Transverse colon (tissue), 4 donors: Measurements from ENCODE around the gene NDUFC2. TPM values are rescaled to one million over a fixed set of nuclear protein-coding genes. Genes with fewer than 3 reads are reported as not detected.

Experiments
- DNase-seq: peaks from one replicate; pipeline ENCODE4 v3.0.0-alpha.2; 2019
- H3K27ac ChIP-seq, 4 donors: fragments of 200-600 bp; sonication (generic); 2 replicates each; pipeline ENCODE4 v1.5.1; 2016 to 2018; ENCODE audit warnings: inconsistent platforms in 4 of 4
- H3K27me3 ChIP-seq: fragments of 200-600 bp; sonication (generic); 2 replicates; pipeline ENCODE4 v1.5.1; 2017; ENCODE audit warnings: inconsistent platforms
- H3K36me3 ChIP-seq, 4 donors: fragments of 200-600 bp; sonication (generic); 2 replicates each; pipeline ENCODE4 v1.5.1; 2017 to 2019; ENCODE audit warnings: inconsistent platforms in 4 of 4
- H3K4me1 ChIP-seq, 4 donors: fragments of 200-600 bp; sonication (generic); 2 replicates each; pipeline ENCODE4 v1.5.1; 2017 to 2020; ENCODE audit warnings: inconsistent platforms in 4 of 4
- H3K4me3 ChIP-seq, 4 donors: fragments of 200-600 bp; sonication (generic); 1 replicate in 1 of 4; 2 replicates in 3 of 4; pipeline versions ENCODE4 v1.5.1 to v1.6.1; 2017 to 2019; ENCODE audit warnings: inconsistent platforms in 4 of 4
- H3K9me3 ChIP-seq, 2 donors: fragments of 200-600 bp; sonication (generic); 2 replicates each; pipeline ENCODE4 v1.5.1; 2017 to 2019; ENCODE audit warnings: inconsistent platforms in 2 of 2
- EP300 ChIP-seq: sonication (generic); formaldehyde crosslinking; IDR thresholded peaks from one replicate; pipeline ENCODE4 v1.6.1; 2017; ENCODE audit warnings: antibody characterized with exemption, low read depth
- POLR2A ChIP-seq: fragments of 450-650 bp; IDR thresholded peaks from one replicate; pipeline ENCODE4 v1.6.1; 2016; ENCODE audit warnings: antibody characterized with exemption, mild to moderate bottlenecking, moderate library complexity
- POLR2AphosphoS5 ChIP-seq, 3 donors: sonication (generic); formaldehyde crosslinking; IDR thresholded peaks; one replicate each; pipeline ENCODE4 v1.6.1; 2016; ENCODE audit warnings: antibody characterized with exemption in 3 of 3
- WGBS, 2 donors: methylation state at CpG; one replicate each; pipeline ENCODE4 v1.1.5; 2018; ENCODE audit warnings: low coverage in 1 of 2; 5-methylcytosine and 5-hydroxymethylcytosine counted together
- in situ Hi-C, 4 donors: fragments of 200-750 bp; cut with MboI; loops; one replicate each; pipeline versions ENCODE4 v1.15.0 to v1.15.1; 2017; ENCODE audit warnings: low sequenced_read_pairs in 3 of 4, low pct_ligation_motif_present in 1 of 4, low pct_unique_long_range_greater_than_20kb in 1 of 4
- intact Hi-C: fragments of 100-400 bp; cut with DNase I; formaldehyde crosslinking; loops from one replicate; pipeline ENCODE4 v1.15.1; 2023; ENCODE audit warnings: low total_unique reads
- total RNA-seq, 4 donors: library from RNA; depleted of rRNA; stranded (reverse); fragments of >200 nt; gene quantifications; one replicate each; pipeline ENCODE4 v1.1.0, GENCODE V29; 2016
- TF ChIP-seq, protein P1 (sequence below), 5 experiments: fragments of 200-600 bp in 3 of 5; fragments of 450-650 bp in 2 of 5; sonication (generic) in 3 of 5; IDR thresholded peaks; 1 replicate in 2 of 5; 2 replicates in 3 of 5; pipeline ENCODE4 v1.5.1; 2016 to 2017; ENCODE audit warnings: antibody characterized with exemption in 5 of 5, inconsistent platforms in 3 of 5, mild to moderate bottlenecking in 2 of 5, moderate library complexity in 1 of 5

Gene NDUFC2
- total RNA-seq, 4 donors from 2014 or later = 6.0 to 123 (median 68.4) TPM

DNA sequence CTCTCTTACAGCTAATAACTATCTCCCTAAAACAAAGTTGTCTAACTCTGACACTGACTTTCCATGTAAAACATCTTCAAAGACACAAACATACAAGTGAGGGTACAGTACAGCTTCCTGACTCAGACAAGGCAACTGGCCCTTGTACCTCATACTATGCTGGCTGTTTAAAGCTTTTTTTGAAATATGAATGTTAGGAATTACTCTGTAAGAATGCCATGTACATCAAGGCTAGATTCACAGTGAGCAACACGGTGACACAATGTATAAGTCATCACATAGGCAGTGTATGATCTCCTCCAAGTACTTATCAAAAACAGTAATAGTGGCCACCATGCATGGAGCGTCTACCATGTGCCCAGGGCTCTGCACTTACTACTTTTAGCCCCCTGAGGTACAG, 31.2 kb upstream of the NDUFC2 start:
- no peak for DNase-seq
- Histone ChIP-seq H3K9me3 (no peaks in the 10 kb centered on the region), H3K36me3 (peaks cover 0 to 4% (median 0%) of the 10 kb centered on the region in 4 donors), H3K4me3 (no peak overlapping the region), H3K27me3 (no peaks in the 10 kb centered on the region), H3K27ac (no peak overlapping the region), H3K4me1 (no peaks in the 10 kb centered on the region)
- 100% methylated on average over 2 of the region's 2 CpGs; no CpG with 5 or more reads in 1 of the 2 donors for WGBS, 2 donors
- intact Hi-C loops (no loop called here), in situ Hi-C loops (no loop called here)
- TF ChIP-seq, protein P1, sequence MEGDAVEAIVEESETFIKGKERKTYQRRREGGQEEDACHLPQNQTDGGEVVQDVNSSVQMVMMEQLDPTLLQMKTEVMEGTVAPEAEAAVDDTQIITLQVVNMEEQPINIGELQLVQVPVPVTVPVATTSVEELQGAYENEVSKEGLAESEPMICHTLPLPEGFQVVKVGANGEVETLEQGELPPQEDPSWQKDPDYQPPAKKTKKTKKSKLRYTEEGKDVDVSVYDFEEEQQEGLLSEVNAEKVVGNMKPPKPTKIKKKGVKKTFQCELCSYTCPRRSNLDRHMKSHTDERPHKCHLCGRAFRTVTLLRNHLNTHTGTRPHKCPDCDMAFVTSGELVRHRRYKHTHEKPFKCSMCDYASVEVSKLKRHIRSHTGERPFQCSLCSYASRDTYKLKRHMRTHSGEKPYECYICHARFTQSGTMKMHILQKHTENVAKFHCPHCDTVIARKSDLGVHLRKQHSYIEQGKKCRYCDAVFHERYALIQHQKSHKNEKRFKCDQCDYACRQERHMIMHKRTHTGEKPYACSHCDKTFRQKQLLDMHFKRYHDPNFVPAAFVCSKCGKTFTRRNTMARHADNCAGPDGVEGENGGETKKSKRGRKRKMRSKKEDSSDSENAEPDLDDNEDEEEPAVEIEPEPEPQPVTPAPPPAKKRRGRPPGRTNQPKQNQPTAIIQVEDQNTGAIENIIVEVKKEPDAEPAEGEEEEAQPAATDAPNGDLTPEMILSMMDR (IDR thresholded peaks at IDR 0.05) = no peak
- TF ChIP-seq EP300 = no peak
- no peak for TF ChIP-seq POLR2AphosphoS5 (IDR thresholded peaks at IDR 0.05)
- TF ChIP-seq POLR2A = no peak

DNA sequence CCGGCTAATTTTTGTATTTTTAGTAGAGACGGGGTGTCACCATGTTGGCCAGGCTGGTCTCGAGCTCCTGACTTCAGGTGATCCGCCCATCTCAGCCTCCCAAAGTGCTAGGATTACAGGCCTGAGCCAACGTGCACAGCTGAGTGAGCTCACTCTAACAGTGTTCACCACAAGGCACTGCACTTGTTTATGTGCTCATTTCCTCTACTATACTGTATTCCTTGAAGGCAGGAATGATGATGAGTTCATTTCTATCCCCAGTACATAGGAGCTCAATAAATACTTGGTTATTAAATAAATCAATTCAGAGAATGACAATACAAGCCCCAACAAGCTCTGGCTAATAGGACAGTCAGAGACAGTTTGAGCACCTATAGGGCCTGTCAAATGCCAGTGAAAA, 30.7 kb upstream of the NDUFC2 start:
- H3K4me3 ChIP-seq = no peak overlapping the region
- WGBS, 2 donors = 92% methylated on average over 5 of the region's 5 CpGs; no CpG with 5 or more reads in 1 of the 2 donors
- DNase-seq = no peak
- peaks cover 0 to 4% (median 0%) of the 10 kb centered on the region in 4 donors for H3K36me3 ChIP-seq
- TF ChIP-seq POLR2A (no peak), POLR2AphosphoS5 (IDR thresholded peaks at IDR 0.05) (no peak), EP300 (no peak)
- TF ChIP-seq, protein P1 (IDR thresholded peaks at IDR 0.05) = no peak
- H3K4me1 ChIP-seq = no peaks in the 10 kb centered on the region
- intact Hi-C loops (no loop called here), in situ Hi-C loops (no loop called here)
- no peaks in the 10 kb centered on the region for H3K9me3 ChIP-seq
- H3K27ac ChIP-seq = no peak overlapping the region
- H3K27me3 ChIP-seq = no peaks in the 10 kb centered on the region

DNA sequence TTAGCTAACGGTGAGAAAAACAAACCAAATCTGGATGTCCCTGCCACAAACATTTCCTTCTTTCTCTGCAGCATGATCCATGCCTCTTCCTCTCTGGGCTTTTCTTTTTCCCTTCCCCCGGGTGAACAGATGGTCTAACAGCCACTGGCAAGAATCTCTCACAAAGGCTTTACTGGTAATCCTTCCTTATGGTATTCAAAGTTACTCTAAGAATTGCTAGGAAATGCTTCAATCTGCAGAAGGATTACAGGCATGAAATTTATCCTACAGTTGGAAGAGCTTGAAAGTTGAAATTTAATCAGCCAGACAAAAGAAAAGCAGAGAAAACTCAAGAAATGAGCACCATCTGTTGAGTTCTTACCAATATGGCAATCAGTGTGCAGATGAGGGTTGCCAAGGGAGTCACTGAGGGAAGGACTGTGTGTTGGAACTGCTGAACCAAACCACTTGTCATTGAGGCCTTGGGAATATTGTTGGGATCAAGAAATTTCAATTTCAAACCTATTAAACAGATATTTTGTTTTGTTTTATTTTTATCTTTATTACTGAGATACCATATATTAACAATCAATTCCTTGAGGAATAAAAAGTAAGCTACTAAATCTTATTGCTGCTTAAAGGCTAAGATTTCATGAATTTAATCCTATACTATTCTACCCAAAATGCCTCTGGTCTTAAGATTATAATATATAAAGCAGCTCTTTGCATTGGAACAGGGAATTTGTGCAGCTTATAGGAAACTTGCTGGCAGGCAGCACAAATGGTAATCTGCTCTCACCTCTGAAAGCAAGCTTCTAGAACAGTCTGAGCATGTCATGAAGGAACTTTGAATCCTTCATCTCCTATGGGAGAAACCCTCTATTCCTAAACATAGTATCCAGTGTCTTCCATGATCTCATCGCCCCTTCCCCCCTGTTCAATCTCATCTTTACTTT, 29.7 kb upstream of the NDUFC2 start:
- in situ Hi-C loops (no loop called here), intact Hi-C loops (no loop called here)
- Histone ChIP-seq H3K36me3 (peaks cover 0 to 4% (median 0%) of the 10 kb centered on the region in 4 donors), H3K9me3 (no peaks in the 10 kb centered on the region), H3K27ac (no peak overlapping the region), H3K4me3 (no peak overlapping the region), H3K4me1 (no peaks in the 10 kb centered on the region), H3K27me3 (no peaks in the 10 kb centered on the region)
- no peak for DNase-seq
- no peak for TF ChIP-seq POLR2AphosphoS5 (IDR thresholded peaks at IDR 0.05)
- TF ChIP-seq, protein P1 (IDR thresholded peaks at IDR 0.05) = no peak
- no peak for TF ChIP-seq POLR2A
- TF ChIP-seq EP300 = no peak
- 78 to 93% methylated on average over 3 of the region's 3 CpGs for WGBS, 2 donors

DNA sequence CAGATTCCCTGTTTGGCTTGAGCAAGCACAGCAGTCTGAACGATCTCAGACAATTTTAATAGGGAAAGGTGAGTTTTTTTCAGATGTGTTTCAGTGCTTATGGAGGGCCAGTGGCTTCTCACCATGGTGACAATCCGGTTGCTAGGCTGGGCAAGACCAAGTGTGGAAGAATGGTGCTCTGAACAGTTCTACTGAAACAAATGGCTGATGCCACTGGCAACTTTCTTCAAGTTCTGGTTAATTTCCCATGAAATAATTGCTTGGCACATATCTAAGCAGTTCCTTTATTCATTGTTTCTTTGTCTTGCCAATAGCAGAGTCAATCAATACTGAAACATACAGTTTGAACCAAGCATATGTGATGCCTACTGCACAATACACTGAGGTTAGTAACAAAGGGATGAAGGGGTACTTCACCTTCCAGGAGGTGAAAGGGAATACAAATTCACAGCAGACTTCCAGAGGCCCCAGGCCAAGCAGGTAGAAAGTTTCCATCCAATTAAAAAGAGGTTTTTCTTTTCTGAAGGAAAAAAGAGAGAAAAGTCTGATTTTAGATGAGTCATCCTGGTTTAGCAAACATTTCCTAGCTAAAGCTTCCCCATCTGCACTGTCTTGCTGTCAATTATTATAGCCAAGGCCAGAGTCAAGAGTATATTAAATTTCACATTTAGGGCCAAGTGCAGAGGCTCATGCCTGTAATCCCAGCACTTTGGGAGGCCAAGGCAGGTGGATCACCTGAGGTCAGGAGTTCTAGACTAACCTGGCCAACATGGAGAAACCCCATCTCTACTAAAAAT, 21.2 kb upstream of the NDUFC2 start:
- intact Hi-C loops = no loop called here
- Histone ChIP-seq H3K27me3 (no peaks in the 10 kb centered on the region), H3K4me3 (no peak overlapping the region), H3K27ac (no peak overlapping the region), H3K4me1 (no peaks in the 10 kb centered on the region), H3K9me3 (no peaks in the 10 kb centered on the region), H3K36me3 (peaks cover 0 to 8% (median 4%) of the 10 kb centered on the region in 4 donors)
- in situ Hi-C loops = no loop called here
- TF ChIP-seq EP300 (no peak), POLR2A (no peak), POLR2AphosphoS5 (IDR thresholded peaks at IDR 0.05) (no peak)
- TF ChIP-seq, protein P1 (IDR thresholded peaks at IDR 0.05) = no peak
- no peak for DNase-seq
- WGBS, 2 donors = 67 to 88% methylated on average over 1 to 2 of the region's 2 CpGs
